H9 (cell line): Measurements from ENCODE around the gene LSG1. TPM values are rescaled to one million over a fixed set of nuclear protein-coding genes. Genes with fewer than 3 reads are reported as not detected.

ENCODE experiments used
- DNase-seq: peaks from one replicate; pipeline ENCODE4 v3.0.0-alpha.2; 2017
- H2AFZ ChIP-seq: one replicate; pipeline ENCODE4 v1.6.1; 2013; ENCODE audit warnings: mild to moderate bottlenecking, low read length, control low read depth, moderate library complexity
- H2AK5ac ChIP-seq: 2 replicates; pipeline ENCODE4 v1.6.1; 2013; ENCODE audit warnings: low read length, control low read depth, mixed read lengths; ENCODE audit not compliant: insufficient read length
- H2BK120ac ChIP-seq: one replicate; pipeline ENCODE4 v1.6.1; 2013; ENCODE audit warnings: low read depth, mild to moderate bottlenecking, low read length, control low read depth, inconsistent platforms; ENCODE audit not compliant: poor library complexity, severe bottlenecking
- H2BK12ac ChIP-seq: 2 replicates; pipeline ENCODE4 v1.6.1; 2013; ENCODE audit warnings: low read length, control low read depth, mixed read lengths, low read depth; ENCODE audit not compliant: insufficient read length
- H2BK15ac ChIP-seq: 2 replicates; pipeline ENCODE4 v1.6.1; 2013; ENCODE audit warnings: low read depth, low read length, control low read depth
- H2BK20ac ChIP-seq: one replicate; pipeline ENCODE4 v1.6.1; 2013; ENCODE audit warnings: low read depth, mild to moderate bottlenecking, low read length, control low read depth, inconsistent platforms; ENCODE audit not compliant: poor library complexity, severe bottlenecking
- H2BK5ac ChIP-seq: 2 replicates; pipeline ENCODE4 v1.6.1; 2013; ENCODE audit warnings: low read length, control low read depth, mixed read lengths; ENCODE audit not compliant: insufficient read length
- H3K14ac ChIP-seq: 2 replicates; pipeline ENCODE4 v1.6.1; 2013; ENCODE audit warnings: low read length, control low read depth; ENCODE audit not compliant: insufficient read depth
- H3K18ac ChIP-seq: 2 replicates; pipeline ENCODE4 v1.6.1; 2013; ENCODE audit warnings: low read depth, mild to moderate bottlenecking, mixed read lengths, low read length, control low read depth; ENCODE audit not compliant: insufficient read length
- H3K23ac ChIP-seq: 2 replicates; pipeline ENCODE4 v1.6.1; 2013; ENCODE audit warnings: low read length, control low read depth, mixed read lengths, low read depth; ENCODE audit not compliant: insufficient read length
- H3K23me2 ChIP-seq: 2 replicates; pipeline ENCODE4 v1.6.1; 2013; ENCODE audit warnings: low read depth, mild to moderate bottlenecking, mixed read lengths, low read length, control low read depth; ENCODE audit not compliant: insufficient read length, poor library complexity, severe bottlenecking
- H3K27ac ChIP-seq: 2 replicates; pipeline ENCODE4 v1.5.1; 2013; ENCODE audit warnings: low read length, control low read depth, mixed read lengths, low read depth; ENCODE audit not compliant: insufficient read length
- H3K27me3 ChIP-seq: 2 replicates; pipeline ENCODE4 v1.6.1; 2013; ENCODE audit warnings: low read length, control low read depth, inconsistent platforms; ENCODE audit not compliant: insufficient read depth
- H3K4ac ChIP-seq: 2 replicates; pipeline ENCODE4 v1.6.1; 2013; ENCODE audit warnings: low read depth, mild to moderate bottlenecking, control low read depth, inconsistent platforms, low read length, moderate library complexity
- H3K4me1 ChIP-seq: 2 replicates; pipeline ENCODE4 v1.6.1; 2013; ENCODE audit warnings: low read length, control low read depth, inconsistent platforms; ENCODE audit not compliant: insufficient read depth
- H3K4me2 ChIP-seq: 2 replicates; pipeline ENCODE4 v1.6.1; 2013; ENCODE audit warnings: low read length, control low read depth, mixed read lengths; ENCODE audit not compliant: insufficient read length, insufficient read depth
- H3K56ac ChIP-seq: 2 replicates; pipeline ENCODE4 v1.6.1; 2013; ENCODE audit warnings: low read depth, mild to moderate bottlenecking, mixed read lengths, low read length, control low read depth; ENCODE audit not compliant: insufficient read length
- H3K79me1 ChIP-seq: 2 replicates; pipeline ENCODE4 v1.6.1; 2013; ENCODE audit warnings: low read depth, mild to moderate bottlenecking, moderate library complexity, low read length, control low read depth, inconsistent platforms; ENCODE audit not compliant: insufficient read depth, poor library complexity, severe bottlenecking
- H3K79me2 ChIP-seq: 2 replicates; pipeline ENCODE4 v1.6.1; 2013; ENCODE audit warnings: low read length, control low read depth, inconsistent platforms; ENCODE audit not compliant: insufficient read depth
- H3K9ac ChIP-seq: 2 replicates; pipeline ENCODE4 v1.6.1; 2013; ENCODE audit warnings: low read length, control low read depth, mixed read lengths; ENCODE audit not compliant: insufficient read length; ENCODE audit errors: extremely low read depth
- H3K9me3 ChIP-seq: one replicate; pipeline ENCODE4 v1.6.1; 2013; ENCODE audit warnings: low read depth, low read length, inconsistent platforms; ENCODE audit not compliant: control insufficient read depth
- H3T11ph ChIP-seq: one replicate; pipeline ENCODE4 v1.6.1; 2013; ENCODE audit warnings: mild to moderate bottlenecking, low read length, control low read depth, inconsistent platforms
- H4K20me1 ChIP-seq: one replicate; pipeline ENCODE4 v1.6.1; 2013; ENCODE audit not compliant: control insufficient read depth, insufficient read length, insufficient read depth
- H4K5ac ChIP-seq: 2 replicates; pipeline ENCODE4 v1.6.1; 2013; ENCODE audit warnings: low read depth, mild to moderate bottlenecking, mixed read lengths, low read length, control low read depth; ENCODE audit not compliant: insufficient read length
- H4K8ac ChIP-seq: replicated peaks from 2 replicates; pipeline ENCODE4 v1.6.1; 2013; ENCODE audit warnings: low read length, control low read depth, mixed read lengths, low read depth; ENCODE audit not compliant: insufficient read length
- H4K91ac ChIP-seq: 2 replicates; pipeline ENCODE4 v1.6.1; 2013; ENCODE audit warnings: low read depth, mild to moderate bottlenecking, moderate library complexity, mixed read lengths, low read length, control low read depth; ENCODE audit not compliant: insufficient read length
- H3K27ac Mint-ChIP-seq, 3 experiments: 2 replicates in 2 of 3; 3 replicates in 1 of 3; pipeline ENCODE4 v1.8.0; 2020 to 2021; ENCODE audit warnings: mixed read lengths in 3 of 3, mild to moderate bottlenecking in 1 of 3, moderate library complexity in 1 of 3
- H3K27me3 Mint-ChIP-seq: 2 replicates; pipeline ENCODE4 v1.8.0; 2021; ENCODE audit warnings: low read depth, mild to moderate bottlenecking, moderate library complexity, mixed read lengths
- H3K36me3 Mint-ChIP-seq, 3 experiments: 2 replicates in 2 of 3; 3 replicates in 1 of 3; pipeline ENCODE4 v1.8.0; 2020 to 2021; ENCODE audit warnings: low read depth in 3 of 3, mixed read lengths in 3 of 3; ENCODE audit not compliant: insufficient read depth in 1 of 3
- H3K4me1 Mint-ChIP-seq, 2 experiments: 2 replicates each; pipeline ENCODE4 v1.8.0; 2020; ENCODE audit warnings: mixed read lengths in 2 of 2
- H3K4me3 Mint-ChIP-seq, 2 experiments: 2 replicates in 1 of 2; 3 replicates in 1 of 2; pipeline ENCODE4 v1.8.0; 2020 to 2021; ENCODE audit warnings: mild to moderate bottlenecking in 2 of 2, mixed read lengths in 2 of 2, moderate library complexity in 1 of 2
- H3K9me3 Mint-ChIP-seq, 2 experiments: 2 replicates in 1 of 2; 3 replicates in 1 of 2; pipeline ENCODE4 v1.8.0; 2020; ENCODE audit warnings: mild to moderate bottlenecking in 2 of 2, mixed read lengths in 2 of 2, moderate library complexity in 1 of 2
- CTCF ChIP-seq: fragments of 200-600 bp; sonication (generic); conservative IDR thresholded peaks from 3 replicates; pipeline ENCODE4 v1.8.0; 2021; ENCODE audit warnings: antibody characterized with exemption, mild to moderate bottlenecking
- WGBS: extraction: QIAGEN DNeasy Blood & Tissue Kit; methylation state at CpG from one replicate; pipeline ENCODE4 v1.1.7; 2013; ENCODE audit warnings: missing lambda C conversion rate, low lambda C conversion rate, mixed read lengths; ENCODE audit not compliant: insufficient read length; ENCODE audit errors: extremely low coverage; 5-methylcytosine and 5-hydroxymethylcytosine counted together
- total RNA-seq: library from RNA; stranded (reverse); gene quantifications from 2 replicates; pipeline ENCODE4 v1.2.1, GENCODE V29; 2021

LSG1 gene
- total RNA-seq, 1 experiment from 2014 or later = 63.3 TPM

- peaks cover 6% of the 10 kb centered on the region for H3K4me1 ChIP-seq
- H2AK5ac ChIP-seq = no peak overlapping the region
- no peak overlapping the region for H2BK120ac ChIP-seq
- H3K9me3 ChIP-seq = no peaks in the 10 kb centered on the region
- no peak overlapping the region for H3K4ac ChIP-seq
- H3K9ac ChIP-seq = no peak overlapping the region
- TF ChIP-seq CTCF = no peak
- Mint-ChIP-seq H3K4me1 (peaks cover 15 to 24% of the 10 kb centered on the region in 2 experiments), H3K27ac (peak overlapping the region in 1 of 3 experiments; percentile 83; a peak in 1 of 7 replicates), H3K4me3 (no peak overlapping the region), H3K36me3 (no peaks in the 10 kb centered on the region), H3K9me3 (no peaks in the 10 kb centered on the region; a peak in 1 of 5 replicates), H3K27me3 (peaks cover 7% of the 10 kb centered on the region)
- no peak overlapping the region for H4K91ac ChIP-seq
- no peak overlapping the region for H2AFZ ChIP-seq
- H2BK12ac ChIP-seq = no peak overlapping the region
- WGBS = no CpG with 5 or more reads among the region's 8 CpGs
- H3K18ac ChIP-seq = no peak overlapping the region
- H3K23me2 ChIP-seq = no peaks in the 10 kb centered on the region
- no peaks in the 10 kb centered on the region for H3K79me2 ChIP-seq
- H2BK15ac ChIP-seq = no peak overlapping the region
- no peak overlapping the region for H3K4me2 ChIP-seq
- H2BK5ac ChIP-seq = no peak overlapping the region
- H3K27ac ChIP-seq = no peak overlapping the region
- H4K20me1 ChIP-seq = no peaks in the 10 kb centered on the region
- DNase-seq = no peak
- H4K5ac ChIP-seq = no peak overlapping the region
- H3K27me3 ChIP-seq = no peaks in the 10 kb centered on the region
- H2BK20ac ChIP-seq = no peak overlapping the region
- H3K14ac ChIP-seq = no peak overlapping the region
- no peak overlapping the region for H4K8ac ChIP-seq
- no peaks in the 10 kb centered on the region for H3K79me1 ChIP-seq
- no peak overlapping the region for H3K23ac ChIP-seq
- H3K56ac ChIP-seq = no peak overlapping the region
- H3T11ph ChIP-seq = no peak overlapping the region
These were observed 33.2 kb upstream of the LSG1 start for GRCh38 chr3:194705227-194705626.
